Tibial artery (tissue), 4 donors: ENCODE results near the gene UBR3.
A peak's percentile ranks its signal among the peaks of the same experiment; 100 is the strongest.
"Not testable (repeated sequence)": the region's sequence is repeated elsewhere in the genome, so short reads cannot be mapped to it uniquely, and the experiment has no call there.

Source experiments
- DNase-seq, 2 donors: peaks; one replicate each; pipeline ENCODE4 v3.0.0-alpha.2; 2019
- H3K27ac ChIP-seq, 2 donors: fragments of 200-600 bp; sonication (generic) in 1 of 2; 1 replicate in 1 of 2; 2 replicates in 1 of 2; pipeline ENCODE4 v1.5.1; 2018 to 2019; ENCODE audit warnings: mild to moderate bottlenecking in 1 of 2
- H3K27me3 ChIP-seq, 2 donors: fragments of 200-600 bp; sonication (generic) in 1 of 2; one replicate each; pipeline versions ENCODE4 v1.5.1 to v1.6.0; 2016 to 2019
- H3K36me3 ChIP-seq, 3 donors: fragments of 200-600 bp; sonication (generic) in 2 of 3; one replicate each; pipeline ENCODE4 v1.5.1; 2016 to 2019; ENCODE audit warnings: mild to moderate bottlenecking in 2 of 3
- H3K4me1 ChIP-seq, 4 donors: fragments of 200-600 bp; sonication (generic) in 2 of 4; 1 replicate in 3 of 4; 2 replicates in 1 of 4; pipeline ENCODE4 v1.5.1; 2016 to 2019
- H3K4me3 ChIP-seq, 2 donors: fragments of 200-600 bp; sonication (generic) in 1 of 2; 1 replicate in 1 of 2; 2 replicates in 1 of 2; pipeline ENCODE4 v1.5.1; 2018 to 2019; ENCODE audit warnings: mild to moderate bottlenecking in 2 of 2
- H3K9me3 ChIP-seq, 3 donors: fragments of 200-600 bp; sonication (generic) in 1 of 3; one replicate each; pipeline ENCODE4 v1.5.1; 2016 to 2019
- intact Hi-C: fragments of 100-400 bp; cut with DNase I; formaldehyde crosslinking; loops from one replicate; pipeline ENCODE4 v1.15.0; 2023; ENCODE audit warnings: low total_unique reads
- TF ChIP-seq, protein P1 (sequence below), 2 experiments: fragments of 200-600 bp in 1 of 2; fragments of 450-650 bp in 1 of 2; IDR thresholded peaks; one replicate each; pipeline ENCODE4 v1.5.1; 2017 to 2019; ENCODE audit warnings: antibody characterized with exemption in 2 of 2, mild to moderate bottlenecking in 1 of 2, moderate library complexity in 1 of 2

Gene UBR3

DNA sequence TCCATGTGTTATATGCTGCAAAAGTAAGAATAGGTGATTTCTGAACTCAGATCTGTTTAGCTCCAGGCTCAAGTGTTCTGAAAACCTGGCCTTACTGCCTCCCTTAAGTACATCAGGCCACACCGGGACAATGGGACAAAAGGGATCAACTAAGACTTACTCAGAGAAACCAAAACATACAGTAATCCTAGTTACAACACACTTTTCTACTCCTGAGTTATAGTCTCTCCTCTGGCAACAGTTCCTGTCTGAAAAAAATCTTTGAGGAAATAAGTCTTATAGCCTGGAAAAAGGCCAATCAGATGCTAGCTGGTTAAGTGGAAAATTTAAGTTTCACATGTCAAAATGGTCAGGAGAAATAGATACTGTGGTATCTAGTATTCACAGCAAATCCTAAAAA lies 8.1 kb upstream of the UBR3 start:
- TF ChIP-seq, protein P1, sequence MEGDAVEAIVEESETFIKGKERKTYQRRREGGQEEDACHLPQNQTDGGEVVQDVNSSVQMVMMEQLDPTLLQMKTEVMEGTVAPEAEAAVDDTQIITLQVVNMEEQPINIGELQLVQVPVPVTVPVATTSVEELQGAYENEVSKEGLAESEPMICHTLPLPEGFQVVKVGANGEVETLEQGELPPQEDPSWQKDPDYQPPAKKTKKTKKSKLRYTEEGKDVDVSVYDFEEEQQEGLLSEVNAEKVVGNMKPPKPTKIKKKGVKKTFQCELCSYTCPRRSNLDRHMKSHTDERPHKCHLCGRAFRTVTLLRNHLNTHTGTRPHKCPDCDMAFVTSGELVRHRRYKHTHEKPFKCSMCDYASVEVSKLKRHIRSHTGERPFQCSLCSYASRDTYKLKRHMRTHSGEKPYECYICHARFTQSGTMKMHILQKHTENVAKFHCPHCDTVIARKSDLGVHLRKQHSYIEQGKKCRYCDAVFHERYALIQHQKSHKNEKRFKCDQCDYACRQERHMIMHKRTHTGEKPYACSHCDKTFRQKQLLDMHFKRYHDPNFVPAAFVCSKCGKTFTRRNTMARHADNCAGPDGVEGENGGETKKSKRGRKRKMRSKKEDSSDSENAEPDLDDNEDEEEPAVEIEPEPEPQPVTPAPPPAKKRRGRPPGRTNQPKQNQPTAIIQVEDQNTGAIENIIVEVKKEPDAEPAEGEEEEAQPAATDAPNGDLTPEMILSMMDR (IDR thresholded peaks at IDR 0.05) = no peak
- Histone ChIP-seq H3K4me3 (no peak overlapping the region), H3K27me3 (no peaks in the 10 kb centered on the region), H3K4me1 (peaks cover 0 to 50% (median 28%) of the 10 kb centered on the region in 4 donors), H3K36me3 (peaks cover 39 to 55% (median 43%) of the 10 kb centered on the region in 3 donors), H3K27ac (peak overlapping the region in 1 of 2 donors; percentile 18), H3K9me3 (no peaks in the 10 kb centered on the region)
- DNase-seq = no peak
- intact Hi-C loops = no loop called here

GRCh38 chr2:169820101-169820500 lies 7.2 kb upstream of the UBR3 start:
- intact Hi-C loops = loop anchor here (10.0 kb wide), 1 partner anchor 1705 kb away; the partner anchor contains the start of gene CYBRD1
- DNase-seq, H3K9me3 ChIP-seq, H3K27me3 ChIP-seq, H3K4me3 ChIP-seq, H3K27ac ChIP-seq: not testable (repeated sequence)
- H3K4me1 ChIP-seq = peaks cover 0 to 52% (median 28%) of the 10 kb centered on the region in 4 donors
- peaks cover 32 to 47% (median 33%) of the 10 kb centered on the region in 3 donors for H3K36me3 ChIP-seq

DNA sequence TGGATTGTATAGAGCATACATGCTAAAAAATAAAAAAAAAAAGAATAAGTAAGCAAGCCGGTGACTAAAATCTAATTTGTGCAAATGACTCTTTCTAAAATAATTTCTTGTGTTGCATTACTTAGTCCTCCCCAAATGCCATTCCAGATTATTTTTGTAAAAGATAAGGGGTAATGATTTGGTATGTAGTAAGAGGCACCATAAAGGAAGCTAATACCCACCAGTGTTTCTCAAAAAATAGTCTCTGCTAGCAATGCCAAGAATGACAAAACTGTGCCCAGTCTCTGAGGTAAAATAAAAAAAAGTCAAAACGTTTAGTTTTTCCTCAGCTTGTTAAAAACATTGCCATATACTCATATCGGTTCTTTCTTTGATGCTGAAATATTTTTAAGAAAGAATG lies 5.2 kb upstream of the UBR3 start:
- Histone ChIP-seq H3K4me1 (peaks cover 0 to 61% (median 31%) of the 10 kb centered on the region in 4 donors), H3K36me3 (peaks cover 14 to 28% (median 15%) of the 10 kb centered on the region in 3 donors), H3K27me3 (no peaks in the 10 kb centered on the region), H3K4me3 (peak overlapping the region in 1 of 2 donors; percentile 73), H3K27ac (peak overlapping the region; percentile 74 to 81), H3K9me3 (no peaks in the 10 kb centered on the region)
- TF ChIP-seq, protein P1 (IDR thresholded peaks at IDR 0.05) = no peak
- DNase-seq = no peak
- intact Hi-C loops = loop anchor here (10.0 kb wide), 1 partner anchor 1703 kb away; the partner anchor contains the start of gene CYBRD1

DNA sequence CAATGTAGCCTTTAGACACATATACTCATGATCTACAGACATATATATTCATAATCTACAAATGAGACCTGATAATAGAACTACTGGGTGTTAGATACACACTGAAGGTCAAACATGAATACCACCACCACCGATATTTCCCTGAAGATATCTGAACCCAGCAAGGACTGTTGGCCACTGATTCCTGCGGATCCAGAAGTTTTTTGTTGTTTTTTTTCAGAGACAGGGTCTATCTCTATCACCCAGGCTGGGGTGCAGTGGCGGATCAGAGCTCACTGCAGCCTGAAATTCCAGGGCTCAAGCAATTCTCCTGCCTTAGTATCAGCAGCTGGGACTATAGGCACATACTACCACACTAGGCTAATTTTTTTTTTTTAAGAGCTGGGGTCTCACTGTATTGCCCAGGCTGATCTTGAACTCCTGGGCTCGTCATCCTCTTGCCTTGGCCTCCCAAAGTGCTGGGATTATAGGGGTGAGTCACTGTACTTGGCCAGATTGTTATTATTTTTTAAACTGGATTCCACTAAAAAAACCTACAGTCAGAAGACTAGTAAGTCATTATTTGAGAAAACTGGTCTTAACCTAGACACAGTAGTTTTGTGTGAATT lies 4.4 kb upstream of the UBR3 start:
- peaks cover 0 to 62% (median 32%) of the 10 kb centered on the region in 4 donors for H3K4me1 ChIP-seq
- H3K4me3 ChIP-seq = peak overlapping the region; percentile 72 to 73
- intact Hi-C loops = loop anchor here (10.0 kb wide), 1 partner anchor 1702 kb away; the partner anchor contains the start of gene CYBRD1
- TF ChIP-seq, protein P1 (IDR thresholded peaks at IDR 0.05) = no peak
- peaks cover 6 to 20% (median 8%) of the 10 kb centered on the region in 3 donors for H3K36me3 ChIP-seq
- H3K9me3 ChIP-seq = no peaks in the 10 kb centered on the region
- H3K27ac ChIP-seq = peak overlapping the region; percentile 74 to 81
- DNase-seq = no peak
- no peaks in the 10 kb centered on the region for H3K27me3 ChIP-seq

GRCh38 chr2:169823996-169824372 lies 3.3 kb upstream of the UBR3 start:
- no peak for DNase-seq
- H3K9me3 ChIP-seq = no peaks in the 10 kb centered on the region
- peak overlapping the region; percentile 72 to 73 for H3K4me3 ChIP-seq
- peaks cover 0 to 9% (median 0%) of the 10 kb centered on the region in 3 donors for H3K36me3 ChIP-seq
- peaks cover 0 to 64% (median 36%) of the 10 kb centered on the region in 4 donors for H3K4me1 ChIP-seq
- intact Hi-C loops = loop anchor here (10.0 kb wide), 1 partner anchor 1701 kb away; the partner anchor contains the start of gene CYBRD1
- no peaks in the 10 kb centered on the region for H3K27me3 ChIP-seq
- TF ChIP-seq, protein P1 (IDR thresholded peaks at IDR 0.05) = no peak
- peak overlapping the region; percentile 74 to 81 for H3K27ac ChIP-seq
